SU-DHL-6 (cell line): ENCODE results near the gene PDE6A.

Source experiments
- CTCF ChIP-seq: fragments of 200-600 bp; sonication (generic); IDR thresholded peaks from one replicate; pipeline ENCODE4 v1.5.1; 2017; ENCODE audit warnings: antibody characterized with exemption, mild to moderate bottlenecking, low read length, moderate library complexity; ENCODE audit not compliant: insufficient read depth, poor library complexity, severe bottlenecking
- EZH2phosphoT487 ChIP-seq: fragments of 200-600 bp; sonication (generic), shearing (Covaris generic); conservative IDR thresholded peaks from 2 replicates; pipeline ENCODE4 v1.6.1; 2018; ENCODE audit warnings: mild to moderate bottlenecking, antibody characterized with exemption, low read length, moderate library complexity, mixed read lengths

- TF ChIP-seq CTCF: no peak
- TF ChIP-seq EZH2phosphoT487: no peak
Observed at GRCh38 chr5:149953436-149954121, 9.0 kb upstream of the PDE6A start.
